ENCODE measurements around the gene KIF3B.
"Not testable (repeated sequence)": the region's sequence is repeated elsewhere in the genome, so short reads cannot be mapped to it uniquely, and the experiment has no call there.

KIF3B gene

DNA sequence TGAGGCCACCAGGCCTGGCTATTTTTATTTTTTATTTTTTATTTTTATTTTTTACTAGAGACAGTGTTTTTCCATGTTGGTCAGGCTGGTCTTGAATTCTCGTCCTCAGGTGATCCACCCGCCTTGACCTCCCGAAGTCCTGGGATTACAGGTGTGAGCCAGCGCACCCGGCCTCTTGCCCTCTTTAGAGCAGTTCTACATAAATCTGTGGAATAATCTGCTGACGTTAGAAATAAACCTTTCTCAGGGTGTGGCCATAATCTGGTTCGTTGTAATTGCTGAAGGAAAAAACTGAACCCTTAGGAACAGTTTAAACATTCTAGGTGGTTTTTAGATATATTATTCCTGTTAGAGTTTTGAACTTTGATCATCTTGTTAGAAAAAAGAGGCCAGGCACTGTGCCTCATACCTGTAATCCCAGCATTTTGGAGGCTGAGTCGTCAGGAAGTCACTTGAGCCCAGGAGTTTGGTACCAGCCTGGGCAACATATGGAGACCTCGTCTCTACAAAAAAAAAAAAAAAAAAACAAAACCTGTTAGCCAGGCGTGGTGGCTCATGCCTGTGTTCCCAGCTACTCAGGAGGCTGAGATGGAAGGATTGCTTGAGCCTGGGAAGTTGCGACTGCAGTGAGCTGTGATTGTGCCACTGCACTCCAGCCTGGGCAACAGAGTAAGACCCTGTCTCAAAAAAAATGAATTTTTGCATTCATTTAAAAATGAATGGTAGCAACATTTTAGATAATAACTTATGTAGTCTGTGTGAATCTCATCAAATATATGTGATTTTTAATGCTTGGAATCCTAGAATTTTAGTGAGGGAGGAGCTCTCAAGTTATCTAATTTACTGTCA lies 104.9 kb downstream of the KIF3B start:
- Mint-ChIP-seq H3K4me1 (ENCODE audit: low read depth) (peaks cover 44% of the 10 kb centered on the region), H3K9me3 (ENCODE audit: low read depth) (no peaks in the 10 kb centered on the region), H3K36me3 (no peaks in the 10 kb centered on the region), H3K4me3 (no peak overlapping the region), H3K27ac (no peak overlapping the region), H3K27me3 (no peaks in the 10 kb centered on the region)

DNA sequence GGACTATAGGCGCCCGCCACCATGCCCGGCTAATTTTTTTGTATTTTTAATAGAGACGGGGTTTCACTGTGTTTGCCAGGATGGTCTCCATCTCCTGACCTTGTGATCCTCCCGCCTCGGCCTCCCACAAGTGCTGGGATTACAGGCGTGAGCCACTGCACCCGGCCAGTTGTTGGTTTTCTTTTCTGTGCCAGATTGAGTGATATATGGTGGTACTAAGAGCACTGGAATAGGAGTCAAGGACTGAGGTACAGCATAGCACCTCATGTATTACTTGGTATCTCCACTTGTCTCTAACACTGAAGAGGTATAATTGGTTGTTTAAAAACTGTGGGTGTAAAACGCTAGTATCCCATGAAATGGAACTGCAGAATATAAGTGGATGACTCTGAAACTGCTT lies 106.0 kb downstream of the KIF3B start:
- H3K4me3 Mint-ChIP-seq; H3K9me3 Mint-ChIP-seq (ENCODE audit: low read depth); H3K27me3 Mint-ChIP-seq; H3K36me3 Mint-ChIP-seq: not testable (repeated sequence)
- Mint-ChIP-seq H3K4me1 (ENCODE audit: low read depth) (peaks cover 49% of the 10 kb centered on the region), H3K27ac (peak overlapping the region; percentile 9)

Data from activated naive CD8-positive, alpha-beta T cell (primary cell).